Fibroblast of peridontal ligament (primary cell): ENCODE measurements around the gene TBATA.

Experiments
- DNase-seq: peaks from one replicate; pipeline ENCODE4 v3.0.0-alpha.2; 2010; ENCODE audit errors: extremely low read depth

TBATA gene

DNA sequence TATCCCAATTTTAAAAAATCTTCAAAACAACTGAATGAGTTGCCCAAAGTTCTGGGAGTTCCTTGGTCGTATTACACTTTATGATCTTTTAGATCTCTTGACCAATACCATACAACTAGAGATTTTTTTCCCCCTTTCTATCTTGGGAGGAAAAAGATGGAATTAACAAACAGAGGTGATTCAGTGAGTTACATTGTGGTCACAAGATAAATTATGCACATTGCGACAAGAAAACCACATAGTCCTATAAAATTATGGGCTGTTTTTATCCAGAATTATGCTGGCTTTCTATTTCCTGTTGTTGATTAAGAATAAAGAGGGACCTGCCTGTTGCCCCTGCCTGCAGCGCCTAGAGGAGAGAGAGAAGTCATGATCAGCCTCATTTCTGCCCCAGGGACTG, 22.4 kb upstream of the TBATA start:
- DNase-seq, result no peak

- DNase-seq, result no peak
These were observed 21.7 kb upstream of the TBATA start for GRCh38 chr10:70806841-70807240.

DNA sequence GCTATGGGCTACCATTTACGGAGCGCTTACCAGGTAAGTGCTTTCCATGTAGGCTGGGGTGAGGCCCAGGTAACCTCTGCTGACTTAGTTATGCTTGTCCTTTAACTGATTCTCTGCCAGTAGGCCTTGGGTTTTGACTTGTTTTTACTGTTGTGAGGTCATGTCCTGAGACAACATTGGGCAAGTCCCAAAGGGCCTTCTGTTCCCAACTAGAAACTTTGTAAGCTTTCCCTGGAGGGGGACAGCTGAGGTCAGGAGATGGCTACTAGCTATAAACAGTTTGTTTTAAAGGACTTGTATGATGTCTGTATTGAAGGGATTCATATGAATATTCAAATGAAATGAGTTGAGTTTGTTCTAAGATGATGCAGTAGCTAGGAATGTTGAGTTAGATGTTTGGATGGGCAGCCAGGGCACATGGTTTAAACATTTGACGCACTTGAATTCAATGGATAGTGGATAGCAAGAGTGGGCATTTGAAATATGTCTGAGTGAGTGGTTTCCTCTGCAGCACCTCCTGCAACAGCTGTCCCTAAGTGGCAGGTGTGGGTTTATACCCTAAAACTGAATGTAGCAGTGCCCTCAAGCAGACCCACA, 20.5 kb upstream of the TBATA start:
- no peak for DNase-seq

DNA sequence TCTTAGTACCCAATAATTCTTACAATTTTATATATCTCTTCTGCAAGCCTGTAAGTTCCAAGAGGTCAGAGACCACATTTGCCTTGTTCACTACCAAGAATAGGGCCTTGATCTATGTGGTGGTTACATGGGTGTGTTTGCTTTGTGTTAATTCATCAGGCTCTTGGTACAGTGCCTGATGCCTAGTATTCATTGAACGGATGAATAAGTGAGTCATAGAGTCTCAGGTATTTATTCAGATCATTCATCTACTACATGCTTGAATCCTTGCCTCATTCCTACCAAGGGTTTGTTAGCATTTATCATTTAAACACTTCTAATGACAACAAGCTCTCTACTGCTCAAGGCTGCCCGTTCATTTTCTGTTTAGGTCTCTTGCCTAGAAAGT, 19.2 kb upstream of the TBATA start:
- no peak for DNase-seq

- DNase-seq, result no peak
These were observed 18.7 kb upstream of the TBATA start for GRCh38 chr10:70803775-70804420.

DNA sequence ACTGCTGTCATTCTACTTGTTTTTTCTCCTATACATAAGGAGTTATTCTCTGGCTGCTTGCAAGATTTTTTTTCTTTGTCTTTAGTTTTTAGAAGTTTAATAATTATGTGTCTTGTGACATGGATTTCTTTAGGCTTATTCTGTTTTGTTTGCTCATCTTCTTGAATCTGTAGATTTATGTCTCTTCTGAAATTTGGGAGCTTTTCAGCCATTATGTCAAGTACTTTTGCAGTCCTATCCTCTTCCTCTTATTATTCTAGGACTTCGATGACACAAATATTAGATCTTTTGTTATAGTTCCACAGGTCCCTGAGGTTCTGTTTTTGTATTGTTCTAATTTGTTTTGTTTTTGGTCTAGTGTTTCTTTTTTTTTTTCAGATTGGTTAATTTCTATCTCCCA, 16.7 kb upstream of the TBATA start:
- no peak for DNase-seq

GRCh38 chr10:70799124-70799523, 13.9 kb upstream of the TBATA start:
- no peak for DNase-seq

GRCh38 chr10:70797840-70798239, 12.7 kb upstream of the TBATA start:
- no peak for DNase-seq

DNA sequence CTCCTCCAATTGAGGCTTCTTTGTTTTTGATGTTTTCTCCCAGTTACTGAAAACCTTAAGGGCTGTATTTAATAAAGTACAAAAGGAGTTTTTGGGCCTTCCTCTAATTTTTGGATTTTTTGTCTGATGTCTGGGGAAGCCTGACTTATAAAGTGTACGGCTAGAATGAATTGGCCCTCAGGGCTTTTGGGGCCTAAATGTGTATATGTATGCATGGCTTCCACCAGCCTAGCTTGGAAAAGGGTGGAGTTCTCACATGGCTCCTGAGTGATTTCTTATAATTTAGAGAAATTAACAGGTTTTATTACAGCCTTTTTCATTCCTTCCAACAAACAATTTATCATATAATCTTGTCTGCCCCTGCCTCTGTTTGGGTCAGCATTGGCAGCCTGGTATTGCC, 10.4 kb upstream of the TBATA start:
- DNase-seq, result no peak

DNA sequence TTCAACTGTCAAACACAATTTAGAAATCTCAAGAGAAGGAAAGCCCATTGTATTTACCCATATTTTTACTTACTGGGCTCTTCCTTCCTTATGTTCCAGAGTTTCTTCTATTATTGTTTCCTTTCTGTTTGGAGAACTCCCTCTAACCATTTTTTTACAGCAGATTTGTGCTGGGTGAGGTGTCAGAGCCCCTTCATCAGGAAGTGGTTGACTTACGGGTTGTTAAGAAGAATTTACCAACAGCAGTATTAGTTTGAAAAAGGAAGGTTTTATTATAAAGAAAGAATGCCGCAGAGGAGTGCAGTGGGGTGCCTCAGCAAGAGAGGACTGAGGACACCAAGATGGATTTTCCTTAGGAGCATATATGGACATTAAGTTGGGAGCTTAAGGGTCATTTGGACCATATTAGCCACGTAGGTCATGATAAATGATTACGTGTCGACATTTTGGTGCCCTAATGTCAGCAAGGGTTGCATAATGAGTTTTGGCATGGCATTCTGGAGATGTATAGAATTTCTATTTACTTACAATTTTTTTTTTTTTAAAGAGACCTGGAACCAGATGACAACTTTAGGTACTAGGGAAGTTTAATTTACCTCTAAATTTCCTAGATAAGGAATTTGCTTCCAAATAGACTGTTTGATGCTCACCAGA, 6.3 kb upstream of the TBATA start:
- DNase-seq, result no peak

GRCh38 chr10:70786799-70787415, 1.7 kb upstream of the TBATA start:
- peak; percentile 51 for DNase-seq

DNA sequence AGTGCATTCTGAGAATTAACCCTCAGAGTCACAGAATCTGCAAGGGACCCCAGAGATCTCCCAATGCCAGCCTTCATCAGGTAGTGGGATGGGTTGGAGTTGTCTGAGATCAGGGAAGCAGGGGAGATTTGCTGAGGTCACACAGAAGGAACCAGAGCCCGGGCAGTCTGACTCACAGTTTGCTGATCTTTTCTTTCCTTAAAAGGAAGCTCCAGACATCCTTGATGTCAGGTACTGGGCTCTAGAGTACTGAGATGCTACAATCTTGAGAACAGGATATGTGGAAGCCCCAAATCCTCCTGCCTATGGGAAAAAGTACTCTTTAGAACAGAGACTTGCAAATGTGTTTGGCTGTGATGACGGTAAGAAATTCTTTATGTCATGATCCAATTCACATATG, 706 bp downstream of the TBATA start:
- no peak for DNase-seq

GRCh38 chr10:70784016-70784415, 1.2 kb downstream of the TBATA start:
- no peak for DNase-seq

DNA sequence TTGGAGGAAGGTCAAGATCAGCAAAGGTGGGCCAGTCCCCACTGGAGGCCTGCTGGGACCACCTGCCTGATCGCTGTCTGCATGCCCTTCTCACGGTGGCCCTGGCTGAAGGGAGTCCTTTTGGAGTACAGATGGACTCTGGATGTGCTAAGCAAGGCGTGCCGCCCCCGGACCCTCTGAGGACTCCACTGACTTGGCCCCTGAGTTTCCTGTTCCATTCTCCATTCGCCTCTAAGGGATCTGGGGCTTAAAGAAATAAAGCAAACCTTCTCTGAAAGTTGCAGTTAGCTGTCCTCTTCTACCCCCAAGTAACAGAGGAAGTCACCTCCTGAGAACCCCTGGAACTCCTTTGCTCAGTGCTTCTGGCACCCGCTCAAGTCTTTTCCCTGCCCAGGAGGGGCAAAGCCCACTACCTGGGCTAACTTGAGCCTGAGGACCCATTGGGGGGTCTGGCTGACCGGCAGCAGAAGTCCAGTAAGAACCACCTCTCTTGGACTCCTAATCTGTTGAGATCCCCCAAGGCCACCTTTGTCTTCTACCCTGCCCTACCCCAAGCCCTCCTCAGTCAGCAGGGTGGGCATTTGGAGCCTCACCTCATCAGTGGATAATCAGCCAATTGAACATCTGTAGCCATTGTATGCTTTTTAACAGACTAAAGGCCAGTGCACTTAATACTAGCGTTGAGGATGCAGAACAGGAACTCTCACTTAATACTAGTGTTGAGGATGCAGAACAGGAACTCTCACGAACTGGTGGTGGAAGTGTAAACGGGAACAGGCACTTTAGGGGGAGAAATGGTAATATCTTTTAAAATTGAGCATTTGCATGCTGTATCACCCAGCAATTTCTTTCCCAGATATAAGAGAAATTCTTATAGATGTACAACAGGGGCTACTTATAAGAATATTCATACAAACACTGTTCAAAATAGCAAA, 2.2 kb downstream of the TBATA start:
- no peak for DNase-seq

DNA sequence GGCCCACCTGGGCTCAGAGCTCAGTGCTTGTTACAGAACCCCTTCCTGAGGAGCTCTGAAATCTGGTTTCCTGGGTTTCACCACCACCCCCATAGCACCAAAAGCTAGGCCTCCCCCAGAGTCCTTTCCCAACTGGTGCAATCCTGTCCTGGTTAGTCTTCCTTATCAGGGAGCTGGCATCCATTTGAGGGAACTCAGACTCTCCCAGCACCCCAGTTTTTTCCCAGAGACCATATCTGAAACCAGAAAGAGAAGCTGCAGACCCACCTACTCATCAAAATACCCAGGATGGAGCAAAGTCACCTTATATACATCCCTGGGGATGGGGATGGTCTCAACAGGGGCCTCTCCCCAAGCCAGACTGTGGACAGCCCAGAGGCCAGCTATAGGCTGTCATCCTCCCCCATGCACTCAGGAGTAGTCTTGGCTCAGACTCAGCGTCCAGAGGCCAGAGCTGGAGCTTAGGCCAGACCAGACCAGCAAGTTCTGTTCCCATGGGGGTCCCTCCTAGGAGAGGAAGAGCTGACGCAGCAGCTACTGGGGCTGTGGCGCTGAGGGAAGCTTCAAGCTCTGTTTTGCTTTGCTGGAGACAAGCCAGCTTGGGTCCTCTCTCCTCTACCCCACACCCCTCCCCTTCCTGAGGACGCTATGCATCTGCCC, 3.0 kb downstream of the TBATA start:
- DNase-seq, result no peak

DNA sequence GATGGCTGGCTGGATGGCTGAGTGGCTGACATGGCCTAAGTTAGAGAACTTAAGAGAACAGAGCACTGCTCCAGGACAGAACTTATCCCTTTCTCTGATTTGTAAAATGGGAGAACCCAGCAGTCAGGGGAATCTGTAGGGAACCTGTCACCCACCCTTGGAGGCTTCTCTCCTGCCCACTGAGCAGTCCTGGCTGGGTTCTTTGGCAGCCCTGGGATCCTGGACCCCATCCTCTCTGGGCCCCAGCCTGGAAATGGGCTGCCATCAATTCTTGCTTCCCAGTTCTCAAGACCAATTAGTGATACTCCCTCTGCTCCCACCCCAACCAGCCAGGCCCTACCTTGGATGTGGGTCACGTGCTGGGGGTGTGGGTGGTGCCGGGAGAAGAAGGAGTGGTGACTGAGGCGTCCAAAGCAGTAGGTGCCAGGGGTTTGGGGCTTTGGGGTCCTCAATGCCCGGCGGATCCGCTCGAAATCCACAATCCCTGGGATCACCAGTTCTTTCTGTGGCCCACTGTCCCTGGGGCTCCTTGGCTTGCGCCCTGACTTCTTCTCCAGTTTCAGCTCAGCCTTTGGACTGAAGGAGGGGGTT, 3.6 kb downstream of the TBATA start:
- no peak for DNase-seq

DNA sequence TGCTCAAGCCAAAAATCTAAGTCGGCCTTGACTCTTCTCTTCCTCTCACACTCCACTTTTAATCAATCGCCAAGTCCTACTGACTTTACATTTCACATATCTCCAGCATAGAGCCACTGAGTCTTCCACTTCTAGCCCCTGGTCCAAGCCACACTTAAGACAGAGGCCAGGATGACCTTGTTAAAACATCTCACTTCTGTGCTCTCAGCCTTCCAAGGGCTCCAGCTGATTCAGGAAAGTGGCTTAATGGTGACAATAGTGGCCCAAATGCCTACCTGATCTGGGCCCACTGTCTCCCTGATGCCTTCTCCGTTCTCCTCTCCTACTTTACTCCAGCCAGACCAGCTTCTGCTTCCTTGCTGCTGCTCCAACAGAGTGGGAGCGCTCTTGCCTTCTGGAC, 4.4 kb downstream of the TBATA start:
- DNase-seq, result no peak

DNA sequence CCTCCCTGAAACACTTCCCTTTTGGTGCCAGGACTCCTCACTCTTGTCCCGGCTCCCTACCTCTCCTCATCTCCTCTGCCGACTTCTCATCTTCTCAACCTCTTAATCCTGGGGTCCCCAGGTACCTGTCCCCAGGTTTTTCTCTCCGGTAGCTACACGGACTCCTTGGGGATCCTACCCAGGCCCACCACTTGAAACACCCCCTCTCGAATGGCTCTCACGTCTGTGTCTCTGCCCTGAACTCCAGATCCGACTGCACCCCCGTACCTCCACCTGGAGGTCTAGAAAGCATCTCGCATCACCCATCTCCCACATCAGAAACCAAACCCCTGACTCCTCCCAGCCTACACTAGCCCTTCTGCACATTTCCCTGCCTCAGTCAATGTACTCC, 4.8 kb downstream of the TBATA start:
- no peak for DNase-seq

DNA sequence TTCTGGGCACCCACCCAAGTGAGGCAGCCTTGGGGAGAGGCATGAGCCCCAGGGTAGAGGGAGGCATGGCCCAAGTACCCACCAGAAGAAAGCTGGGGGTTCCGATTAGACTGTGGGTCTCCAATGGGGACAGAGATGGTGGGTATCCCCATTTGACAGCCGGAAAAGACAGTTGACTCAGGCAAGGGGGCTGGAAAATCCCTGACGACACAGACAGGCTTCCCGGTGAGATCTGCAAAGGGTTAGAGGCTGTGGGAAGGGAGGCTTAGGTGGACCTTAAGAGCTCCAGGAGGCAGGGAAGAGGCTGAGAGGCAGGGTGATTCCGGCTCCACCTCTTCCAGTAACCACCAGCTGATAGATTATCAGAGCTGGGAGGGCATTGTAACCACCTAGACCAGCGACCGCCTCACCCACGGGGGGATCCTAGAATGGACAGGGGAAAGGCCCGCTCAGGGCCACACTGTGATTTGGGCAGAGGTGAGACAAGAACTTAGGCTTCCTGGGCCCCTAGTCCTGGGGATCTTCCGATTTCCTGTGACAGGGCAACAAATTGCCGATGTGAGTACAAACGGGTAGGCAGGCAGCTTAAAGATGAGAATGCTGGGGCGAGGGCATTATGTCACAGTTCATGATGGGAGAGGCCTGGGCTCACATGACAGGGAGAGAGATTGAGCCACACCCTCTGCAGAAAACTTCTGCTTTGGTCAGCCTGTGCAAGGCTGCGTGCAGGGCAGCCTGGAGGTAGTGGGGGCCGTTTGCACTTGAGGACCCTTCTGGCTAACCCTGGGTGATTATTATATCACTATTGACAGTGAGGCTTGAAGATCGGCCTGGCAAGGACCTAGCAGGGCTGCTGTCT, 5.4 kb downstream of the TBATA start:
- DNase-seq, result no peak

GRCh38 chr10:70779088-70779487, 6.1 kb downstream of the TBATA start:
- DNase-seq, result peak; percentile 32
